Smooth muscle cell (in vitro differentiated cells): Measurements from ENCODE around the gene MEGF8. TPM values are rescaled to one million over a fixed set of nuclear protein-coding genes. Genes with fewer than 3 reads are reported as not detected.

Experiments
- DNase-seq: peaks from one replicate; lab custom pipeline; 2025; ENCODE audit not compliant: unreplicated experiment; lab: John Stamatoyannopoulos, UW
- H2AFZ ChIP-seq: fragments of 200-600 bp; sonication (generic); 2 replicates; pipeline ENCODE4 v1.6.0; 2016; ENCODE audit warnings: antibody characterized with exemption, low read depth, mild to moderate bottlenecking
- H3F3A ChIP-seq: fragments of 200-600 bp; sonication (generic); 2 replicates; pipeline ENCODE4 v1.6.0; 2017; ENCODE audit warnings: antibody characterized with exemption, low read depth
- H3K27ac ChIP-seq: fragments of 200-600 bp; sonication (generic); 2 replicates; pipeline ENCODE4 v1.5.1; 2016; ENCODE audit warnings: low read depth, mild to moderate bottlenecking
- H3K27me3 ChIP-seq: fragments of 200-600 bp; sonication (generic); 2 replicates; pipeline ENCODE4 v1.6.1; 2016; ENCODE audit warnings: low read depth, mild to moderate bottlenecking
- H3K36me3 ChIP-seq: fragments of 200-600 bp; sonication (generic); 2 replicates; pipeline ENCODE4 v1.5.1; 2016; ENCODE audit warnings: low read depth
- H3K4me1 ChIP-seq: fragments of 200-600 bp; sonication (generic); 2 replicates; pipeline ENCODE4 v1.5.1; 2016; ENCODE audit warnings: low read depth
- H3K4me2 ChIP-seq: fragments of 200-600 bp; sonication (generic); 2 replicates; pipeline ENCODE4 v1.6.0; 2016; ENCODE audit warnings: mild to moderate bottlenecking
- H3K4me3 ChIP-seq: fragments of 200-600 bp; sonication (generic); 2 replicates; pipeline ENCODE4 v1.5.1; 2016; ENCODE audit warnings: mild to moderate bottlenecking
- H3K79me2 ChIP-seq: fragments of 200-600 bp; sonication (generic); 2 replicates; pipeline ENCODE4 v1.6.0; 2016; ENCODE audit warnings: low read depth, mild to moderate bottlenecking
- H3K9ac ChIP-seq: fragments of 200-600 bp; sonication (generic); 2 replicates; pipeline ENCODE4 v1.6.0; 2016; ENCODE audit warnings: low read depth
- H3K9me3 ChIP-seq: fragments of 200-600 bp; sonication (generic); replicated peaks from 2 replicates; pipeline ENCODE4 v1.5.1; 2016; ENCODE audit warnings: low read depth
- H4K20me1 ChIP-seq: fragments of 200-600 bp; sonication (generic); 2 replicates; pipeline ENCODE4 v1.6.0; 2016; ENCODE audit warnings: low read depth
- CTCF ChIP-seq: fragments of 200-600 bp; sonication (generic); IDR thresholded peaks from 2 replicates; pipeline ENCODE4 v1.5.1; 2017; ENCODE audit warnings: borderline replicate concordance, mild to moderate bottlenecking, antibody characterized with exemption; ENCODE audit not compliant: insufficient read depth, poor library complexity, severe bottlenecking
- WGBS: methylation state at CpG from one replicate; pipeline ENCODE4 v1.1.7; 2016; ENCODE audit warnings: low lambda C conversion rate; 5-methylcytosine and 5-hydroxymethylcytosine counted together
- polyA plus RNA-seq: library from polyadenylated mRNA; unstranded; fragments of >200 nt; fragmentation: Nextera tagmentation; extraction: Ambion mirVana; gene quantifications from 2 replicates; pipeline ENCODE4 v1.2.1, GENCODE V29; 2016
- total RNA-seq: library from RNA; depleted of rRNA; stranded (reverse); fragments of >200 nt; gene quantifications from 2 replicates; pipeline ENCODE4 v1.2.3, GENCODE V29; 2014

MEGF8 gene
- total and polyA plus RNA-seq, 2 experiments from 2014 or later, result 8.2 to 16.4 TPM

GRCh38 chr19:42279902-42280814 is 45.3 kb upstream of the MEGF8 start:
- H3F3A ChIP-seq, result peaks cover 36% of the 10 kb centered on the region
- peak overlapping the region; percentile 86 for H3K9ac ChIP-seq
- no peaks in the 10 kb centered on the region for H3K36me3 ChIP-seq
- H3K4me1 ChIP-seq, result peaks cover 38% of the 10 kb centered on the region
- H3K4me2 ChIP-seq, result peak overlapping the region; percentile 95
- under 1% methylated on average over 57 of the region's 89 CpGs for WGBS
- peak; percentile 97 for DNase-seq
- H3K4me3 ChIP-seq, result peak overlapping the region; percentile 94
- H2AFZ ChIP-seq, result no peak overlapping the region
- peaks cover 19% of the 10 kb centered on the region for H3K79me2 ChIP-seq
- peaks cover 37% of the 10 kb centered on the region for H4K20me1 ChIP-seq
- TF ChIP-seq CTCF, result peak; percentile 83
- no peaks in the 10 kb centered on the region for H3K27me3 ChIP-seq
- no peaks in the 10 kb centered on the region for H3K9me3 ChIP-seq
- peak overlapping the region; percentile 97 for H3K27ac ChIP-seq

- Histone ChIP-seq H3K9ac (peak overlapping the region; percentile 86), H4K20me1 (peaks cover 39% of the 10 kb centered on the region), H3K9me3 (no peaks in the 10 kb centered on the region), H3K36me3 (no peaks in the 10 kb centered on the region), H3K4me2 (peak overlapping the region; percentile 95), H3K4me3 (peak overlapping the region; percentile 94), H3K79me2 (peaks cover 14% of the 10 kb centered on the region), H3K4me1 (peaks cover 40% of the 10 kb centered on the region), H3K27me3 (no peaks in the 10 kb centered on the region), H3F3A (peaks cover 36% of the 10 kb centered on the region), H2AFZ (no peak overlapping the region), H3K27ac (peak overlapping the region; percentile 97)
- TF ChIP-seq CTCF, result no peak
- DNase-seq, result peak; percentile 85
- WGBS, result 0% methylated on average over 11 of the region's 20 CpGs
Observed at GRCh38 chr19:42280815-42281145, 44.7 kb upstream of the MEGF8 start.

- peak overlapping the region; percentile 95 for H3K4me2 ChIP-seq
- peak; percentile 81 for DNase-seq
- H3K27me3 ChIP-seq, result no peaks in the 10 kb centered on the region
- H2AFZ ChIP-seq, result no peak overlapping the region
- peak overlapping the region; percentile 97 for H3K27ac ChIP-seq
- peaks cover 13% of the 10 kb centered on the region for H3K79me2 ChIP-seq
- WGBS, result 2% methylated on average over 25 of the region's 25 CpGs
- peaks cover 43% of the 10 kb centered on the region for H3K4me1 ChIP-seq
- peak overlapping the region; percentile 78 for H3K9ac ChIP-seq
- H3K4me3 ChIP-seq, result peak overlapping the region; percentile 94
- peaks cover 36% of the 10 kb centered on the region for H3F3A ChIP-seq
- no peaks in the 10 kb centered on the region for H3K9me3 ChIP-seq
- no peak for TF ChIP-seq CTCF
- H4K20me1 ChIP-seq, result peaks cover 39% of the 10 kb centered on the region
- H3K36me3 ChIP-seq, result no peaks in the 10 kb centered on the region
Observed at GRCh38 chr19:42281146-42281826, 44.1 kb upstream of the MEGF8 start.
